ENCODE data around the gene NUPR1. TPM values are rescaled to one million over a fixed set of nuclear protein-coding genes. Genes with fewer than 3 reads are reported as not detected.
"Not testable (repeated sequence)": the region's sequence is repeated elsewhere in the genome, so short reads cannot be mapped to it uniquely, and the experiment has no call there.

The NUPR1 gene
- total RNA-seq, 2 experiments from 2014 or later, result not detected

- H3K9me3 ChIP-seq (ENCODE audit: control insufficient read depth in 1 of 2, insufficient read depth in 1 of 2, low read length in 2 of 2), result no peaks in the 10 kb centered on the region
- Mint-ChIP-seq H3K9me3 (no peaks in the 10 kb centered on the region), H3K4me1 (ENCODE audit: low read depth) (peaks cover 14% of the 10 kb centered on the region), H3K27ac (peak overlapping the region; percentile 10), H3K27me3 (no peaks in the 10 kb centered on the region), H3K4me3 (peak overlapping the region; percentile 17), H3K36me3 (ENCODE audit: low read depth) (peaks cover 4% of the 10 kb centered on the region)
- ChIA-PET CTCF (no interaction called here), POLR2A (interaction anchor here (0.9 to 1.4 kb wide), 3 partner anchors 55 to 239 kb away, joined by 4 to 12 read pairs (median 6); partner anchors contain the start of gene APOBR)
- H3K27me3 ChIP-seq (ENCODE audit: control insufficient read depth in 1 of 2, insufficient read depth in 2 of 2, low read length in 2 of 2), result no peaks in the 10 kb centered on the region
- peak in 5 of 14 experiments; percentile 5 to 67 (median 55) for DNase-seq
- H3K36me3 ChIP-seq (ENCODE audit: insufficient read depth, low read length), result no peaks in the 10 kb centered on the region
- intact Hi-C loops (cut with DNase I, micrococcal nuclease), result loop anchor here (1.0 to 2.0 kb wide), 3 partner anchors 59 to 272 kb away; no protein-coding TSS in a partner anchor
- H3K4me1 ChIP-seq (ENCODE audit: insufficient read depth, low read length), result peaks cover 16% of the 10 kb centered on the region
- H3K4me3 ChIP-seq (ENCODE audit: low read length), result no peak overlapping the region
- no peak overlapping the region for H3K27ac ChIP-seq (ENCODE audit: low read depth in 1 of 2, low read length in 2 of 2)
- ATAC-seq (ENCODE audit: poor library complexity), result no peak
- TF ChIP-seq, protein P1, sequence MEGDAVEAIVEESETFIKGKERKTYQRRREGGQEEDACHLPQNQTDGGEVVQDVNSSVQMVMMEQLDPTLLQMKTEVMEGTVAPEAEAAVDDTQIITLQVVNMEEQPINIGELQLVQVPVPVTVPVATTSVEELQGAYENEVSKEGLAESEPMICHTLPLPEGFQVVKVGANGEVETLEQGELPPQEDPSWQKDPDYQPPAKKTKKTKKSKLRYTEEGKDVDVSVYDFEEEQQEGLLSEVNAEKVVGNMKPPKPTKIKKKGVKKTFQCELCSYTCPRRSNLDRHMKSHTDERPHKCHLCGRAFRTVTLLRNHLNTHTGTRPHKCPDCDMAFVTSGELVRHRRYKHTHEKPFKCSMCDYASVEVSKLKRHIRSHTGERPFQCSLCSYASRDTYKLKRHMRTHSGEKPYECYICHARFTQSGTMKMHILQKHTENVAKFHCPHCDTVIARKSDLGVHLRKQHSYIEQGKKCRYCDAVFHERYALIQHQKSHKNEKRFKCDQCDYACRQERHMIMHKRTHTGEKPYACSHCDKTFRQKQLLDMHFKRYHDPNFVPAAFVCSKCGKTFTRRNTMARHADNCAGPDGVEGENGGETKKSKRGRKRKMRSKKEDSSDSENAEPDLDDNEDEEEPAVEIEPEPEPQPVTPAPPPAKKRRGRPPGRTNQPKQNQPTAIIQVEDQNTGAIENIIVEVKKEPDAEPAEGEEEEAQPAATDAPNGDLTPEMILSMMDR (IDR thresholded peaks at IDR 0.05), result peak; percentile 77
Measured at GRCh38 chr16:28549301-28549899, 10.6 kb upstream of the NUPR1 start.

- Mint-ChIP-seq H3K4me3 (no peak overlapping the region), H3K4me1 (ENCODE audit: low read depth) (peaks cover 6% of the 10 kb centered on the region), H3K36me3 (ENCODE audit: low read depth) (no peaks in the 10 kb centered on the region), H3K27me3 (no peaks in the 10 kb centered on the region), H3K27ac (no peak overlapping the region), H3K9me3 (no peaks in the 10 kb centered on the region)
- intact Hi-C loops (cut with DNase I, micrococcal nuclease), result loop anchor here in 1 of 2 experiments (2.0 kb wide), 2 partner anchors 58 to 270 kb away; no protein-coding TSS in a partner anchor
- no peak for ATAC-seq (ENCODE audit: poor library complexity)
- ChIA-PET CTCF (no interaction called here), POLR2A (interaction anchor here (0.9 to 1.5 kb wide), 2 partner anchors 54 to 238 kb away, joined by 4 read pairs; partner anchors contain the start of gene APOBR)
- Histone ChIP-seq H3K4me1 (ENCODE audit: insufficient read depth, low read length) (peaks cover 10% of the 10 kb centered on the region), H3K4me3 (ENCODE audit: low read length) (no peak overlapping the region), H3K27ac (ENCODE audit: low read depth in 1 of 2, low read length in 2 of 2) (no peak overlapping the region), H3K36me3 (ENCODE audit: insufficient read depth, low read length) (no peaks in the 10 kb centered on the region), H3K9me3 (ENCODE audit: control insufficient read depth in 1 of 2, insufficient read depth in 1 of 2, low read length in 2 of 2) (no peaks in the 10 kb centered on the region), H3K27me3 (ENCODE audit: control insufficient read depth in 1 of 2, insufficient read depth in 2 of 2, low read length in 2 of 2) (no peaks in the 10 kb centered on the region)
- TF ChIP-seq, protein P1 (IDR thresholded peaks at IDR 0.05), result no peak
- DNase-seq, result no peak
Measured at GRCh38 chr16:28548306-28548802, 9.6 kb upstream of the NUPR1 start.

DNA sequence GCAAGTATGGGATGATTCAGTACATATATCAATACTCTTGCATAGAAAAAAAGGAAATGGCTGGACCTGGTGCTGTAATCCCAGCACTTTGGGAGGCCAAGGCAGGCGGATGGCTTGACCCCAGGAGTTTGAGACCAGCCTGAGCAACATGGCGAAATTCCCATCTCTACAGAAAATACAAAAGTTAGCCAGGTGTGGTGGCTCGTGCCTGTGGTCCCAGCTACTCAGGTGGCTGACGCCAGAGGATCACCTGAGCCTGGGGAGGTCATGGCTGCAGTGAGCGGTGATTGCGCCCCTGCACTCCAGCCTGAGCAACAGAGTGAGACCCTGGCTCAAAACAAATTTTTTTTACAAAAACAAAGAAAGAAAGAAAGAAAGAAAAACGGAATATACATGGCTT, 7.9 kb upstream of the NUPR1 start:
- H3K4me1 ChIP-seq (ENCODE audit: insufficient read depth, low read length), result peaks cover 9% of the 10 kb centered on the region
- intact Hi-C loops (cut with DNase I, micrococcal nuclease), result loop anchor here in 1 of 2 experiments (1.0 kb wide), 1 partner anchor 9 kb away; no protein-coding TSS in a partner anchor
- no peak overlapping the region for H3K4me3 ChIP-seq (ENCODE audit: low read length)
- Mint-ChIP-seq H3K4me3 (no peak overlapping the region), H3K36me3 (ENCODE audit: low read depth) (no peaks in the 10 kb centered on the region), H3K27ac (no peak overlapping the region), H3K4me1 (ENCODE audit: low read depth) (peaks cover 15% of the 10 kb centered on the region), H3K27me3 (no peaks in the 10 kb centered on the region), H3K9me3 (no peaks in the 10 kb centered on the region)
- H3K27me3 ChIP-seq (ENCODE audit: control insufficient read depth in 1 of 2, insufficient read depth in 2 of 2, low read length in 2 of 2), result no peaks in the 10 kb centered on the region
- ATAC-seq (ENCODE audit: poor library complexity) (no peak), DNase-seq (no peak)
- H3K27ac ChIP-seq (ENCODE audit: low read depth in 1 of 2, low read length in 2 of 2), result no peak overlapping the region
- H3K9me3 ChIP-seq (ENCODE audit: control insufficient read depth in 1 of 2, insufficient read depth in 1 of 2, low read length in 2 of 2), result no peaks in the 10 kb centered on the region
- CTCF ChIA-PET, result no interaction called here
- TF ChIP-seq, protein P1 (IDR thresholded peaks at IDR 0.05), result no peak
- no peaks in the 10 kb centered on the region for H3K36me3 ChIP-seq (ENCODE audit: insufficient read depth, low read length)
- POLR2A ChIA-PET, result no interaction called here

DNA sequence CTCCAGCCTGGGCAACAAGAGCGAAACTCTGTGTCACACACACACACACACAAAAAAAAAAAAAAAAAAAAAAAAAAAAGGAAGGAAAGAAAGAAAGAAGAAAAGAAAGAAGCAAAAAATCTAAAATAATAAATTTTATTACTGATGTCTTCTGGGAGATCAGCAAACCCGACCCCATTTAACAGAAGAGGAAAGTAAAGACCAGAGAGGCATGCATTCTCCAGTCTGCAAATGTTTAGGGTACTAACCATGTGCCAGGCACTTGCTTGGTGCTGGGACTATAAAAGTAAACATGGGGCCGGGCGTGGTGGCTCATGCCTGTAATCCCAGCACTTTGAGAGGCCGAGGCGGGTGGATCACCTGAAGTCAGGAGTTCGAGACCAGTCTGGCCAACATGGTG, 7.2 kb upstream of the NUPR1 start:
- intact Hi-C loops (cut with DNase I, micrococcal nuclease), result loop anchor here in 1 of 2 experiments (1.0 kb wide), 1 partner anchor 9 kb away; no protein-coding TSS in a partner anchor
- CTCF ChIA-PET; H3K27me3 ChIP-seq (ENCODE audit: control insufficient read depth in 1 of 2, insufficient read depth in 2 of 2, low read length in 2 of 2); DNase-seq; POLR2A ChIA-PET; ATAC-seq (ENCODE audit: poor library complexity); H3K4me1 ChIP-seq (ENCODE audit: insufficient read depth, low read length); H3K36me3 Mint-ChIP-seq (ENCODE audit: low read depth); H3K4me3 ChIP-seq (ENCODE audit: low read length); H3K9me3 Mint-ChIP-seq; H3K36me3 ChIP-seq (ENCODE audit: insufficient read depth, low read length); H3K9me3 ChIP-seq (ENCODE audit: control insufficient read depth in 1 of 2, insufficient read depth in 1 of 2, low read length in 2 of 2); H3K27ac Mint-ChIP-seq; H3K27ac ChIP-seq (ENCODE audit: low read depth in 1 of 2, low read length in 2 of 2); H3K27me3 Mint-ChIP-seq; H3K4me3 Mint-ChIP-seq: not testable (repeated sequence)
- H3K4me1 Mint-ChIP-seq (ENCODE audit: low read depth), result peaks cover 15% of the 10 kb centered on the region

Data from CD4-positive, alpha-beta T cell (primary cell).